ENCODE measurements around the gene ZNF276. TPM values are rescaled to one million over a fixed set of nuclear protein-coding genes. Genes with fewer than 3 reads are reported as not detected.

ZNF276 gene
- polyA plus RNA-seq, 1 of the 3 experiments (the other 2 are of a cell fraction): 24.9 TPM

GRCh38 chr16:89738538-89739317, 17.4 kb downstream of the ZNF276 start:
- H4K20me1 ChIP-seq (ENCODE audit: insufficient read depth): no peaks in the 10 kb centered on the region; the same call in 1 of the 2 replicates
- H3K36me3 ChIP-seq (replicated peaks in 1 of 2; ENCODE audit: control insufficient read depth in 1 of 2, insufficient read depth in 2 of 2, low read length in 1 of 2): peaks cover 50 to 54% of the 10 kb centered on the region in 2 experiments
- no peak overlapping the region for H3K4me2 ChIP-seq
- no peak overlapping the region for H2AFZ ChIP-seq (ENCODE audit: low read depth)
- H3K9me3 ChIP-seq: no peaks in the 10 kb centered on the region
- H3K79me2 ChIP-seq (ENCODE audit: insufficient read depth): peaks cover 17% of the 10 kb centered on the region; the same call in 1 of the 2 replicates
- H3K9ac ChIP-seq: no peak overlapping the region
- no peak overlapping the region for H3K27ac ChIP-seq (ENCODE audit: low read depth in 2 of 2, low read length in 1 of 2)
- TF ChIP-seq RAD21 (IDR thresholded peaks at IDR 0.05; ENCODE audit: low read length): no peak
- TF ChIP-seq, protein P1, sequence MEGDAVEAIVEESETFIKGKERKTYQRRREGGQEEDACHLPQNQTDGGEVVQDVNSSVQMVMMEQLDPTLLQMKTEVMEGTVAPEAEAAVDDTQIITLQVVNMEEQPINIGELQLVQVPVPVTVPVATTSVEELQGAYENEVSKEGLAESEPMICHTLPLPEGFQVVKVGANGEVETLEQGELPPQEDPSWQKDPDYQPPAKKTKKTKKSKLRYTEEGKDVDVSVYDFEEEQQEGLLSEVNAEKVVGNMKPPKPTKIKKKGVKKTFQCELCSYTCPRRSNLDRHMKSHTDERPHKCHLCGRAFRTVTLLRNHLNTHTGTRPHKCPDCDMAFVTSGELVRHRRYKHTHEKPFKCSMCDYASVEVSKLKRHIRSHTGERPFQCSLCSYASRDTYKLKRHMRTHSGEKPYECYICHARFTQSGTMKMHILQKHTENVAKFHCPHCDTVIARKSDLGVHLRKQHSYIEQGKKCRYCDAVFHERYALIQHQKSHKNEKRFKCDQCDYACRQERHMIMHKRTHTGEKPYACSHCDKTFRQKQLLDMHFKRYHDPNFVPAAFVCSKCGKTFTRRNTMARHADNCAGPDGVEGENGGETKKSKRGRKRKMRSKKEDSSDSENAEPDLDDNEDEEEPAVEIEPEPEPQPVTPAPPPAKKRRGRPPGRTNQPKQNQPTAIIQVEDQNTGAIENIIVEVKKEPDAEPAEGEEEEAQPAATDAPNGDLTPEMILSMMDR (IDR thresholded peaks at IDR 0.05): no peak
- no peak for TF ChIP-seq CHD2 (IDR thresholded peaks at IDR 0.05; ENCODE audit: low read length, partially characterized antibody)
- TF ChIP-seq MXI1 (IDR thresholded peaks at IDR 0.05; ENCODE audit: low read depth, low read length): no peak
- TF ChIP-seq SIN3A (IDR thresholded peaks at IDR 0.05; ENCODE audit: borderline replicate concordance, low read depth, low read length): no peak
- no peak for TF ChIP-seq YY1 (IDR thresholded peaks at IDR 0.05; ENCODE audit: low read depth)
- no peak for DNase-seq
- ChIA-PET POLR2A (interaction anchor here (1.0 to 1.4 kb wide), 2 partner anchors 18 to 122 kb away, joined by 3 to 4 read pairs; no protein-coding TSS in a partner anchor), CTCF (interaction anchor here (0.7 to 1.4 kb wide), 2 partner anchors 15 to 33 kb away, joined by 3 to 4 read pairs; no protein-coding TSS in a partner anchor)
- H3K4me1 ChIP-seq (ENCODE audit: control insufficient read depth in 1 of 2, insufficient read depth in 2 of 2, low read depth in 1 of 2, low read length in 1 of 2): no peaks in the 10 kb centered on the region; a peak in 1 of 4 replicates
- WGBS (ENCODE audit: low lambda C conversion rate): 90% methylated on average over 12 of the region's 20 CpGs
- no peaks in the 10 kb centered on the region for H3K27me3 ChIP-seq (ENCODE audit: insufficient read depth)
- no peak overlapping the region for H3K4me3 ChIP-seq (ENCODE audit: low read depth in 2 of 2, low read length in 1 of 2)
- no peaks in the 10 kb centered on the region for H3K9me2 ChIP-seq
- H3F3A ChIP-seq (replicated peaks; ENCODE audit: insufficient read depth): peaks cover 20% of the 10 kb centered on the region

DNA sequence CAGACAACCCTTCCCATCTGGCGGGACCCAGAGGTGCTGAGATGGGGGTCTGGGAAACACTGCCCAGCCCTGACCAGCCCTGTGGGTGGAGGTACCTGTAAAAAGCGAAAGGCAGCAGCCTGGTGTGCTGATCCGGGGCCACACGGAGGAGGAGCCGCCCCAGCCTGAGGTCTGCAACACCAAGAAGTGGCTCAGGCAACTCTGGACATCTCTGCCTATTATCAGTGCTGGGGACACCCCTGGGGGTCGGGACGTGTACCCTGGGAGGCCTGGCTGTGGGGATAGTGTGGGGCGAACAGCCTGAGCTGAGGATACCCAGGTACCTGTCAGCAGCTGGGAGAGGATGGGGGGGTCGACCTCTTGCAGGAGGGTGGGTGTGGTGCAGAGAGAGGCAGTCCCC, 18.0 kb downstream of the ZNF276 start:
- Histone ChIP-seq H3K9me3 (no peaks in the 10 kb centered on the region), H4K20me1 (ENCODE audit: insufficient read depth) (no peaks in the 10 kb centered on the region; the same call in 1 of the 2 replicates), H3K9me2 (no peaks in the 10 kb centered on the region), H3K27me3 (ENCODE audit: insufficient read depth) (no peaks in the 10 kb centered on the region), H3K4me3 (ENCODE audit: low read depth in 2 of 2, low read length in 1 of 2) (no peak overlapping the region), H2AFZ (ENCODE audit: low read depth) (no peak overlapping the region), H3K9ac (no peak overlapping the region), H3K4me2 (no peak overlapping the region), H3K27ac (ENCODE audit: low read depth in 2 of 2, low read length in 1 of 2) (no peak overlapping the region), H3F3A (replicated peaks; ENCODE audit: insufficient read depth) (peaks cover 20% of the 10 kb centered on the region), H3K36me3 (replicated peaks in 1 of 2; ENCODE audit: control insufficient read depth in 1 of 2, insufficient read depth in 2 of 2, low read length in 1 of 2) (peaks cover 44 to 50% of the 10 kb centered on the region in 2 experiments), H3K79me2 (ENCODE audit: insufficient read depth) (peaks cover 17% of the 10 kb centered on the region; the same call in 1 of the 2 replicates), H3K4me1 (ENCODE audit: control insufficient read depth in 1 of 2, insufficient read depth in 2 of 2, low read depth in 1 of 2, low read length in 1 of 2) (no peaks in the 10 kb centered on the region; a peak in 1 of 4 replicates)
- ChIA-PET CTCF (interaction anchor here (1.4 kb wide), 1 partner anchor 14 kb away, joined by 4 read pairs; no protein-coding TSS in a partner anchor), POLR2A (interaction anchor here (1.0 to 1.4 kb wide), 2 partner anchors 17 to 121 kb away, joined by 3 to 4 read pairs; no protein-coding TSS in a partner anchor)
- no peak for DNase-seq
- WGBS (ENCODE audit: low lambda C conversion rate): 94% methylated on average over 5 of the region's 9 CpGs
- TF ChIP-seq RAD21 (IDR thresholded peaks at IDR 0.05; ENCODE audit: low read length) (no peak), TAF1 (IDR thresholded peaks at IDR 0.05; ENCODE audit: borderline replicate concordance, low read depth, low read length) (no peak), ELF1 (IDR thresholded peaks at IDR 0.05) (no peak), SIN3A (IDR thresholded peaks at IDR 0.05; ENCODE audit: borderline replicate concordance, low read depth, low read length) (no peak), GATA2 (CRISPR knock-in tag; IDR thresholded peaks at IDR 0.05) (no peak), TCF12 (IDR thresholded peaks at IDR 0.05) (no peak), FOXJ3 (CRISPR knock-in tag; IDR thresholded peaks at IDR 0.05) (no peak), POLR2AphosphoS5 (IDR thresholded peaks at IDR 0.05; ENCODE audit: low read depth, low read length) (no peak), NRF1 (IDR thresholded peaks at IDR 0.05; ENCODE audit: low read depth, low read length) (no peak), RCOR1 (IDR thresholded peaks at IDR 0.05; ENCODE audit: low read length) (no peak), MXI1 (IDR thresholded peaks at IDR 0.05; ENCODE audit: low read depth, low read length) (no peak), NFIC (IDR thresholded peaks at IDR 0.05; ENCODE audit: borderline replicate concordance) (no peak)
- TF ChIP-seq, protein P2, sequence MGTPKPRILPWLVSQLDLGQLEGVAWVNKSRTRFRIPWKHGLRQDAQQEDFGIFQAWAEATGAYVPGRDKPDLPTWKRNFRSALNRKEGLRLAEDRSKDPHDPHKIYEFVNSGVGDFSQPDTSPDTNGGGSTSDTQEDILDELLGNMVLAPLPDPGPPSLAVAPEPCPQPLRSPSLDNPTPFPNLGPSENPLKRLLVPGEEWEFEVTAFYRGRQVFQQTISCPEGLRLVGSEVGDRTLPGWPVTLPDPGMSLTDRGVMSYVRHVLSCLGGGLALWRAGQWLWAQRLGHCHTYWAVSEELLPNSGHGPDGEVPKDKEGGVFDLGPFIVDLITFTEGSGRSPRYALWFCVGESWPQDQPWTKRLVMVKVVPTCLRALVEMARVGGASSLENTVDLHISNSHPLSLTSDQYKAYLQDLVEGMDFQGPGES (IDR thresholded peaks at IDR 0.05; ENCODE audit: low read depth, low read length): no peak
- TF ChIP-seq, protein P3, sequence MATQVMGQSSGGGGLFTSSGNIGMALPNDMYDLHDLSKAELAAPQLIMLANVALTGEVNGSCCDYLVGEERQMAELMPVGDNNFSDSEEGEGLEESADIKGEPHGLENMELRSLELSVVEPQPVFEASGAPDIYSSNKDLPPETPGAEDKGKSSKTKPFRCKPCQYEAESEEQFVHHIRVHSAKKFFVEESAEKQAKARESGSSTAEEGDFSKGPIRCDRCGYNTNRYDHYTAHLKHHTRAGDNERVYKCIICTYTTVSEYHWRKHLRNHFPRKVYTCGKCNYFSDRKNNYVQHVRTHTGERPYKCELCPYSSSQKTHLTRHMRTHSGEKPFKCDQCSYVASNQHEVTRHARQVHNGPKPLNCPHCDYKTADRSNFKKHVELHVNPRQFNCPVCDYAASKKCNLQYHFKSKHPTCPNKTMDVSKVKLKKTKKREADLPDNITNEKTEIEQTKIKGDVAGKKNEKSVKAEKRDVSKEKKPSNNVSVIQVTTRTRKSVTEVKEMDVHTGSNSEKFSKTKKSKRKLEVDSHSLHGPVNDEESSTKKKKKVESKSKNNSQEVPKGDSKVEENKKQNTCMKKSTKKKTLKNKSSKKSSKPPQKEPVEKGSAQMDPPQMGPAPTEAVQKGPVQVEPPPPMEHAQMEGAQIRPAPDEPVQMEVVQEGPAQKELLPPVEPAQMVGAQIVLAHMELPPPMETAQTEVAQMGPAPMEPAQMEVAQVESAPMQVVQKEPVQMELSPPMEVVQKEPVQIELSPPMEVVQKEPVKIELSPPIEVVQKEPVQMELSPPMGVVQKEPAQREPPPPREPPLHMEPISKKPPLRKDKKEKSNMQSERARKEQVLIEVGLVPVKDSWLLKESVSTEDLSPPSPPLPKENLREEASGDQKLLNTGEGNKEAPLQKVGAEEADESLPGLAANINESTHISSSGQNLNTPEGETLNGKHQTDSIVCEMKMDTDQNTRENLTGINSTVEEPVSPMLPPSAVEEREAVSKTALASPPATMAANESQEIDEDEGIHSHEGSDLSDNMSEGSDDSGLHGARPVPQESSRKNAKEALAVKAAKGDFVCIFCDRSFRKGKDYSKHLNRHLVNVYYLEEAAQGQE (IDR thresholded peaks at IDR 0.05; ENCODE audit: low read depth, low read length): no peak

All from SK-N-SH (cell line).